Stimulated activated CD8-positive, alpha-beta memory T cell treated with anti-CD3 and anti-CD28 coated beads, Interleukin-12 subunit alpha, Interleukin-12 subunit beta, amount 100 ng/mL, for 24 hours (primary cell): ENCODE data around the gene GABRG2.
"Not testable (repeated sequence)": the region's sequence is repeated elsewhere in the genome, so short reads cannot be mapped to it uniquely, and the experiment has no call there.

Source experiments
- DNase-seq: peaks from one replicate; pipeline ENCODE4 v3.0.0-alpha.2; 2020; ENCODE audit errors: extremely low read depth

The GABRG2 gene

DNA sequence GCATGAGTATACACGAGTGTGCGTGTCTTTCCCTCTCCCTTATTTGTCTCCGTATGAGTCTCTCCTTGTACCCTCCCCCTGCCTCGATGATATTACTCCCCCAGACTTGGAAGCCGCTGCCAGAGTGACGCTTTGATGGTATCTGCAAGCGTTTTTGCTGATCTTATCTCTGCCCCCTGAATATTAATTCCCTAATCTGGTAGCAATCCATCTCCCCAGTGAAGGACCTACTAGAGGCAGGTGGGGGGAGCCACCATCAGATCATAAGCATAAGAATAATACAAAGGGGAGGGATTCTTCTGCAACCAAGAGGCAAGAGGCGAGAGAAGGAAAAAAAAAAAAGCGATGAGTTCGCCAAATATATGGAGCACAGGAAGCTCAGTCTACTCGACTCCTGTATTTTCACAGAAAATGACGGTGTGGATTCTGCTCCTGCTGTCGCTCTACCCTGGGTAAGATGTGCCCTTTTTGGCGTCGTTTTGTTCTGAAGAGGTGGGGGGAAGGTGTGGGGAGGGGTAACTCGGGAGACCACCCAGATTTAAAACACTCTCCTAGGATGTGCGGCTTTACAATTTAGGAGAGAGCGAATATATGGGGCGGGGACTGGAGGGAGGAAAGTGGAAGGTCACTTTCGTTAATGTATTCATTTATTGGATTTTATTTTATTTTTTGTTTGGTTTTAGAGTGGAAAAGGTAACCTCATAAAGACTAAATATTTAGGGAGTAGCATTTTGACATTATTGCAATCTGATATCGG is at the start of gene GABRG2:
Gene GABRG2, plus strand, starts transcription at position 119 of the 757 bp plus-strand sequence. Its CDS starts 227 bp downstream, at position 346.
- no peak for DNase-seq

DNA sequence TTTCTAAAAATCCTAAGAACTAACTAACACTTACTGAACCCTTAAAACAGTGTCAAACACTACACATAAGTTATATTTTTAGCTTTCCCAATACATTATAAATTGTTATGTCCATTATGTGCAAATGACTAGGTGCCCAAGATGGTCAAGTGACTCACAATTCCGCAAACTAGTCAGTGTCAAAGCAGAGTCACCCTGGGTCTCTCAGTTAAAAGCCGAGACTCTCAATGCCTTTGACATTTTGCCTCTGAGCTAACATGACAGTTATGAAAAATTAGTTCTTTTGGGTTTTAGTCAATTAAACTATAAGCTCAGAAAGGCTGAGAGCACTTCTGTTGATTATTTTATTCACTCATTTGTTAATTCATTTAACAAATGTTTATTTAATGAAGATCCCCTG is 42.3 kb upstream of the GABRG2 start:
- no peak for DNase-seq

DNA sequence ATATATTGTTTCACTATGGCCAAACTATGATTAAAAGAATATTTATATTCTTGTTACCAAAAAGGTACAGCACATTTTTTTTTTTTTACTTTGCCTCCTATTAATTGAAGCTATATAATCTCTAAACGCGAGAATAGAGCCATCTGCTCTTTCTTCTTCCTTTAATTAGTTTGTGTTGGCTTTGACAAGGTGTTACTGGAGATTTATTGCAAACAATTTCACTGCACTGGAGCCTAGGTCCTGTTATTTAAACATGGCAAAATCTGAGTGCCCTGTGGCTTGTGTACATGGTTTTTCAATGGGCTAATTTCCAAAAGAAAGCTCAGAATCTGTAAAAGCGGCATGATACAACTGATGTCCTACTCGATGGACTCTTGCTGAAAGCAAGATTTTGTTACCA is 40.8 kb upstream of the GABRG2 start:
- no peak for DNase-seq

DNA sequence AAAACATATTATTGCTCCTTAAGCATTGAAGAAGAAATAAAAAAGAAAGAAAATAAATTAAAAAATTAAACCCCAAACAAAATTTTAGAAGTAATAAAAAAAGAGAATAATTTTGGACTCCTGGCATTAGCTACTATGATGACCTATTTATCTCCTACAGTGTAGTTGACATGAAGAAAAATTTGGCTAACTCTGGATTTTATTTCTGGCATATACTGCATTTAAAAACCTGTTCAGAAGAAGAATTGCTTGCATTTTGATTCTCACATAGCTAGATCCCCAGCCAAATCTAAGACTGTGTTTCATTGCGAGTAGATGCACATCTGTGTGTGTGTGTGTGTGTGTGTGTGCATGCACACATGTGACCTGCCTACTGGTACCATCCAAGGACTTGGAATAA is 30.1 kb upstream of the GABRG2 start:
- DNase-seq = no peak

DNA sequence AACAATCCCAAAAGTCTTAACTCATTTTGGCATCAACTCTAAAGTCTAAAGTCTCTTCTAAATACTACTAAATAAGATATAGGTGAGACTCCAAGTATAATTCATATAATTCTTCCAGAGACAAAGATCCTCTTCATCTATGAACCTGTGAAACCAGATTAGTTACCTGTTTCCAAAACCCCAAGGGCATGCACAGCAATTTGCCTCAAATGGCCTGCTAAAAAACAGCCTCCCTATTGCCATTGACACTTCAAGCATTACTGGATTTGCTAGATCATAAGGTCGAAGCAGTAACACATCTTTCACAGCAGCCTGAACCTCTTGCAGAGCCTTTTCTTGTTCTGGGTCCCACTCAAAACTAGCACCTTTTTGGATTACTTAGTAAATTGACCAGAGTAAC is 20.3 kb upstream of the GABRG2 start:
- no peak for DNase-seq

DNA sequence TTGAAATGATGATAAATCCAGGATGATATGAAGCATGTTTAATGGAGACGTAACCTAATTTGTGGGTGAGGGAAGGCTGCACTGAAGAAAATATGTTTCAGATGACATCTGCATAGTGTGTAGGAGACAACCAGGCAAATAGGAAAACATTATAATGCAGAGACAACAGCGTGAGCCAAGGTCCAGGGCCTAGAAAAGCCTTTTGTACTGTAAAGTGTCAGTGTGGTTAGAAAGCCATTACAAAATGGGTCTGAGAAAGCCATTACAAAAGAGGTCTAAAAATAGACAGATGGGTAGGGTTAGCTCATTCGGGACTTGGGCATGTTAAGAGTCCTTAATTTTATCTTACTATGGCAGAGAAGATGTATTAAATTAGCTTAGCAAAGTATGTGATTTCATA is 14.9 kb upstream of the GABRG2 start:
- no peak for DNase-seq

DNA sequence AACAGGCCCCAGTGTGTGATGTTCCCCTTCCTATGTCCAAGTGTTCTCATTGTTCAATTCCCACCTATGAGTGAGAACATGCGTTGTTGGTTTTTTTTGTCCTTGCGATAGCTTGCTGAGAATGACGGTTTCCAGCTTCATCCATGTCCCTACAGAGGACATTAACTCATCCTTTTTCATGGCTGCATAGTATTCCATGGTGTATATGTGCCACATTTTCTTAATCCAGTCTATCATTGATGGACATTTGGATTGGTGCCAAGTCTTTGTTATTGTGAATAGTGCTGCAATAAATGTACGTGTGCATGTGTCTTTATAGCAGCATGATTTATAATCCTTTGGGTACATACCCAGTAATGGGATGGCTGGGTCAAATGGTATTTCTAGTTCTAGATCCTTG is 12.5 kb upstream of the GABRG2 start:
- DNase-seq = not testable (repeated sequence)

DNA sequence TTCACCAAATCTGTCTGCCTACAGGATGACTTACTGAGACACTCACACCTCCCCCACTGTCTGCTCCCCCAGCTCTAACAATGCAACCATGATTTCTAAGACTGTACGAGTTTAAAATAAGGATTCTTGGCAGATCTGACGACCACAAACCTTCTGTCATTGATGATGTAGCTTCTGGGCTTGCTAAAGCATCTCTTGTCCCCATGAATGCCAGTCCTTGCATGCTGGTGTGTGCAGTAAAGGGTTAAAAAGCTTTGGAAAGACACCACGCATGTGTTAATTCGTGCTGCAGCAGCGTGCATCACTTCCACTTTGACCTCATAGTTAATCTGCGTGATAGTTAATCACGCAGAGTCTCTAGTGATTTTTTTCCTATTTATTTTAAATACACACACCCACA is 411 bp upstream of the GABRG2 start:
- DNase-seq = no peak

DNA sequence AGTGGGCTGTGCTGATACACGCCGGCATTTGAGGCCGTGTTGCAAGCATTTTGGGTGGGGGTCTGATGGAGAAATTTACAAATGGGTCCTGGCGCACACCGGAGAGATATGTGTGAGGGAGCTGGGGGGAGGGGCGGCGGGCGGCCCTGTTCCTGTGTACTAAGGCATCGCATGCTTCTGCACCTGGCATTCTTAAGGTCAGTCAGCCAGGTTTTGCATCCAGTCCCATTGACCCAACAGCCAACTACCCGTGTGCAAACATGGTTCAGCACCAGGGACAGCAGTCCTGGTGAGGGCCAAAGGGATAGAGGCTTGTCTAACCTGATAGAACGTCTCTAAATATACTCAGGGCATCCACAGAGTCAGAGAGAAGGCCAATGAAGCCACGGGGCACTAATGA is 839 bp downstream of the GABRG2 start:
- no peak for DNase-seq

DNA sequence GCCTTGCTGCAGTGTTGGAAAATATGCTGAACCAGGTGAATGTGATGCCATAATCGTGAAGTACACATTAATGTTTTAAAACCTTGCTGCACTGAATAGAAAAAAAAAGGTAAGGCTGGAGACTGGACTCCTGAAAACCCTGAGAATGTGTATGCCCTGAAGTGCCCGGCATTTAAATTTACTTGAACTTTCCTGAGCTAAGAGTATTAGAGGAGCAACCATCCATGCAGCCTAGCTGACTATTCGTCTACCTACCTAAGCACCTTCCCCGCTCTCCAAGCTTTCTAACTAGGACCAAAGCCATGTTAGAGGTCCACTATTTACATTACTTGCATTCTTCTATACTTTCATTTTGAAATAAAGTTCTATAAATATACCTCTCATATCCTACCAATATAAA is 1.4 kb downstream of the GABRG2 start:
- DNase-seq = no peak

DNA sequence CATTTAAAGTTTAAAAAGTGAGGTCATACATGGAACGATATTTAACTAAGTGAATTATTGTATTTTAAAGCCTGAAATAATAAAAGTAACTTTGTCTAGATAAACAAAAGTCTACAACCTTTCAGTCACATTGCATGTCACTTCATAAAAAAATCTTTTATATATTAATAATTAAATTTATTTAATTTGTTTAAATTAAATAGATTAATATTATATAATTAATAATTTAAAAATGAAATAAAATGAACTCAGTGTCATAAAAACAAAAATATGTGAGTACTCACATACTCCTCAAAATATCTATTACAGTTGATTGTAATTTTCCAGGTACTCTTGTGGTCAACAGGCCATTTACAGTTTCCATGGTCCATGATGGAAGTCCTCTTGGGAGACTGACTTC is 11.2 kb downstream of the GABRG2 start:
- no peak for DNase-seq

DNA sequence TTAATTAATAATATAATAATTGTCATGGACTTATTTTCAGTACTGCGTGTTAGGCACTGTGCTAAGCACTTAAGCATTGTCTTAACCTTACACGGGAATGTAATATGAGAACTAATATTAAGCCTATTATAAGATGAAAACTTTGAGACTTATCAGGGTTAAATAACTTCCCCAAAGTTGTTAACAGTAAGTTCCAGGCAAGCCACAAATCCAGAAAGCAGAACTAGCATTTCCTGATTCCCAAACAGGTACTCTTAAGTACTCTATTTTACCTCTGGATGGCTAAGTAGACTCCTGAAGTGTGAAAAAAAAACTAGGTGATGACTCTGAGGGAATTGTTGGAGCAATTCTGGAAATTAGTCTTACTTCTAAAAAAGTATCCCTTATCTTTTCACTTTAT is 23.8 kb downstream of the GABRG2 start:
- no peak for DNase-seq

DNA sequence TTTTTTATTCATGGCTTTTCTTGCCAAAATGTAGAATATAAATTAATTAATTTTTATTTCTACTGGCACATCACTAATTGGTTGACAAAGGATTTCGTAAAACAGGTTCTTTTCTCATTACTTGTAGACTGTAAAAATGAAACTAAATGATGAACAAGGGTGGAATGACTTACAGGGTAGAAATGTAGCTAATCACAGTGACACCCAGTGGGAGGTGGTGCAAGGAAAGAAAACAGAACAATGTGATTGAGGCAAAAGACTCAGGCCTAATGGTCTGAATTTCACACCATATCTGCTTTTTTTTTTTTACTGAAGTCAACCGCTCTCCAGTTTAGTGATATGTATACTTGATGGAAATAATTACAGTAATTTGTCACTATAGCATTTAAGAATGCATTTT is 28.9 kb downstream of the GABRG2 start:
- DNase-seq = no peak

DNA sequence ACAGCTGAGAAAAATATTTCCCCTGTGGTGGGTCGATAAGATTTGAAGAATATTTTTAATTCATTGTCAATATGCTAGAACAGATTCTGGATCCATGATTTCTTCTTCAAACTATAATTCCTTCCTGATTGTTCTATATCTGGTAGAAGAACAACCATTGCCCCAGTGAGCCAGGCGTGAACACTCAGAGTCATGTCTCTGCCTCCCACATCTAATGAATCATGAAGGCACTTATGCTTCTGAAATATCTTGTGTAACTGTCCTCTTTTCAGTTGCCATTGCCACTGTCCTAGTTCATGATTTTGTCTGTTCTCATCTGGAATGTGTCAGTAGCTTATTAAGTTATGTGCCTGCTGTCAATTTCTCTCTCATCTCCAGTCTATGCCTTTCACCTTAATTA is 40.0 kb downstream of the GABRG2 start:
- no peak for DNase-seq

DNA sequence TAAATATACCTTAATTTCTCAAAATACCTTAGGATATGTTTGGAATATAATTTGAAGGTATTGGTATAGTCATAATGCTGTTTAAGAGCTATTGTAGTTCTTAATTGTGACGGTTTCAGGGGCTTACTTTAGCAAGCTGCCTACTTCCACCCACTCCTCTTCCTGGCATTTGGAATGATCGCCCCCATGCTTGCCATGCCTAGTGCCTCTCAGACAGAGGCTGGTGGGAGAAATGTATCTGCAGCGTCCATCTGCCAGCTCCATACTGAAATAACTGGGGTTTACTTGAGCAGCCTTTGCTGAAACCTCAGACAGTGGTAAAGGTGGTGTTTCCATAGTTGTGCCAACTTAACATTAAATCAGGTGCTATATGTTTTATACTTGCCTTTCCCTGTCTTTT is 52.2 kb downstream of the GABRG2 start:
- DNase-seq = no peak

DNA sequence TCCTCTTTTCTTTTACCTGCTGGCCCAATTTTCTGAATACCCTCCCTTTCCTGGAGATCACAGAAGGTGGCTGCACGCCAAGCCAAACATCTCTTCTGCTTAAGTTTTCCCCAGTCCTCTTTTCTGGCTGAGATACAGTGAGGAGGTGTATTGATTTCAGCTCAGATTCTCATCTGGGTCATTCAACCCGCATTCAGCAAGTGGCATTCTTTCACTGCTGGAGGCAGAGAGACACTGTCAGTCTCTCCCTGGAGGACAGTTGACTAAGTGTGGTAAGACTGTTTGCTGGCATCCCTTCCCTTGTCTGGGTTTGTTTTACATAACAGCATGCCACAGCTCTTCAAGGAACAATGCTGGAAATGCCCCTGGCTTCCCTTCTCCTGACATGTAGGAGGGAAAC is 60.5 kb downstream of the GABRG2 start:
- no peak for DNase-seq

DNA sequence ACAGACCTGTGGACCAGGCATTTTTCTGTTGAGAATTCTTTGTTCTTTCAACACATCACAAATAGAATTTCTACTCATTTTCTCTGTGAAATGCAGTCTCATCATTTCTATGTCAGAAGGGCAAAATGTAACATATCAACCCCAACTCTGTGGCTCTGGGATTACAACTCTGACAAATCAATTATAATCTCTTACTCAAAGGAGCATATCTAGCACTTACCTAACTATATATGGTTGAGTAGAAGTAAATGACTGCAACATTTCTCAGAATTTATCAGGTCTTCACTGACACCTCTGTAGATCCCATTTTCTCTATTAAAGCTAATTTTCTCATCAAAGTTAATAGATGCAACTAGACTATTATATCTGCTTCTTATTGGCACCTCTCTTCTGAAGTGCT is 64.8 kb downstream of the GABRG2 start:
- no peak for DNase-seq

DNA sequence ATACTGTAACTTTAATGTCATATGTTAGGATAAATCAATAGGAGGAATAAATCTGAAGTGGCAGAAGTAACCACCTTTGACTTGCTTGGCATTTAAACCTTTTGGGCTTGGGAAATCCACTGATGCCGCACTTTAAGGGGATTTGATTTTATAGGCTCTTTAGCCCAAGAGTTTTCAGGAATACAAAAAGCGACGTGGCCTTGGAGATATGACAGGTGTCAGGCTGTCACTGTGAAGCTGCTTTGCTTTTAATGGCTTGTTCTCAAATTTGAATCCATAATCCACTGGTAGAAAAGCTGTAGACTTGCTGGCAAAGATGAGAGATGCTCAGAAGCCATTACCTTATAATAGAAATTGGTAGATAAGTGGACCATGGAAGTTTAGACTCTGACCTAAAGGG is 71.6 kb downstream of the GABRG2 start:
- DNase-seq = no peak

DNA sequence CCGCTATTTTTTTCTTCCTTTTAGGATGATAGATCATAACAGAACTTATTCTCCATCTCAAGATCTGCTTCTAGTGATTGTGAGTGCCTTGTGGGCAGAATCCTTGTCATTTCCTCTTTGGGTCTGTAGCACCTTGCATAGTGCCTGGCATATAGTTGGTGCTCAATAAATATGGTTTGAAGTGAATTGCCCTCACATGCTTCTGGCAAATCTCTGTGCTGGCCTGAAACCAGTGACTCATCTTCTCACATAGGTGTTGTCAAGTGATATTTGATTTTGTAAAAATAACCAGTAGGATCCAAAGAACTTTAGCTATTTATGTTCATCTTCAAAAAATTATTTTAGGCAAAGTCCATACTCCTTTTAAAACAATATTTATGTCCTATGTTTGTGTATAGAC is 86.7 kb downstream of the GABRG2 start:
- DNase-seq = no peak

DNA sequence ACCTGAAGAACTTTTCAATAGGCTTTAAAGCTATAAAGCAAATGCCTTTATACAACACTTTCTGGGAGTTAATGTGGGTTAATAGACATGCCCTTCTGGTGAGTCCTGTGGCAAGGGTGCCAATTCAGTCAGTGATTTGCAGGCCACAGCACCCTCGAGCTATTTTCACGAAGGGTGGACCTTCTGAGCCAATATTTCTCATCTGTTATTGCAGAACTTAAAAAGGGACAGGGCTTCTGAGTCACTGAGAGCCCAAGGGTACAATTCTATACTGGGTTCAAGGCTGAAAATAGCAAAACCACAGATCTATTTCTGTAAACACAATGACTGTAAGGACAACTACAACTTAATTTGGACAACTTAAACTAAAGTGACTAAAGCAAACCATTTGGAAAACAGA is 92.8 kb downstream of the GABRG2 start:
- DNase-seq = no peak

DNA sequence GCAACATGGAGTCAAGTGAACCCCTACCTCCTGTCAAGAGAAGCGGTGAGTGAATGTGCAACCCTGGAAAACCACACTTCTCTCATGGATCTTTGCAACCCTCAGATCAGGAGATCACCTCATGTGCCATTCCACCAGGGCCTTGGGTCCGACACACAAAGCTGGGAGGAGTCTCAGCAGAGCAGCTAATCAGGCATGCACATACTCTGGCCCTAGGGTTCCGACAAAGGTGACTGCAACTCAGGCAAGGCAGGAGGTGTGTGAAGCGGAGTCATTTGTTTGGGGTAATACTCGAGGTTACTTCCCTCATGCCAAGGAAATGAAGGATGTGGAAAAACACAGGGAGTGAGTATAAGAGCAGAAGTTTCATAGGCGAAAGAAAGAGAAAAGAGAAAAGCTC is 96.1 kb downstream of the GABRG2 start:
- DNase-seq = no peak

DNA sequence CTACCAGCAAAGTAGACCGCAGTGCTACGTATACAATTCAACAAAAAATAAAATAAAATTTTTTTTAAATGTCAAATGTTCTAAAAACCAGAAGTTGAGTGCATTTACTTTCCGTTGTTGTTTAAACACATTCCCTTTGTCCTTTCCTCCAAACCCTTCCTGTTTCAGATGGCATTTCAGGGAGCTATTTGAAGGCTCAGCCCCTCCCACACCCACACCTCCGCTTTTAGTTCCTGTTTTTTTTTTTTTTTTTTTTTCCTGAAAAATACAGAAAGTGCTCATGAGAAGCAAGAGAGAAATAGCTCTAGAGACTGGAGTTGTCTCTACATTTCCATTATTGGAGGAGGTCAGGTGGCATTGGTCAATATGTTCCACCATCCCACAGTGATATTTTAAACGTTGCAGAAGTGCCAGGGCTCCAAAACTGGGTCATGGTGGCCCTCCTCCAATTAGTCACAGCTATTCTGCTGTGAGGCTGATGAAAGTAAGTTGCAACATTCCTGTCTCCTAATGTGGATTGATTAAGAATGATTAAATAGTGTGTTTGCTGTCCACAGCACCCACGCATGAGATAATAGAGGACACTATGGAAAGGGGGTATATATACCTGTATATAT is 106.9 kb downstream of the GABRG2 start:
- no peak for DNase-seq

DNA sequence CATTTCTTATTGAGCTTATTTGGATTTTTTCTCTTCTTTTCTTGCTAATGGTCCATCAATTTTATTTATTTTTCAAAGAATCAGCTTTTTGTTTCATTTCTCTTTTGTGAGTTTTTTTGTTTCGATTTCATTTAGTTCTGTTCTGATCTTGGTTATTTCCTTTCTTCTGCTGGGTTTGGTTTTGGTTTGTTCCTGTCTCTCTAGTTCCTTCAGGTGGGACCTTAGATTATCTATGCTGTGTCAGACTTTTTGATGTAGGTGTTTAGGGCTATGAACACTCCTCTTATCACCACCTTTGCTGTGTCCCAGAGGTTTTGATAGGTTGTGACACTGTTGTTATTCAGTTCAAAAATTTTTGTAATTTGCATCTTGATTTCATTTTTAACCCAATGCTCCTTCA is 119.8 kb downstream of the GABRG2 start:
- DNase-seq = no peak

DNA sequence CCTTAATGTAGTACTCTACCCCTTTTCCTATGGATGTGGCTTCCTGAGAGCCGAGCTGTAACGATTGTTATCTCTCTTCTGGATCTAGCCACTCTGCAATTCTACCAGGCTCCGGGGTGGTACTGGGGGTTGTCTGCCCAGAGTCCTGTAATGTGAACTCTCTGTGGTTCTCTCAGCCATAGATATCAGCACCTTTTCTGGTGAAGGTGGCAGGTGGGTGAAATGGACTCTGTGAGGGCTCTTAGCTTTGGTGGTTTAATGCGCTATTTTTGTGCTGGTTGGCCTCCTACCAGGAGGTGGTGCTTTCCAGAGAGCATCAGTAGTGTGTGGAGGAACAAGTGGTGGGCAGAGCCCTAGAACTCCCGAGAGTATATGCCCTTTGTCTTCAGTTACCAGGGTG is 122.1 kb downstream of the GABRG2 start:
- DNase-seq = no peak
